HG02642 (cell line): ENCODE results near the gene APC2.
"Not testable (repeated sequence)": the region's sequence is repeated elsewhere in the genome, so short reads cannot be mapped to it uniquely, and the experiment has no call there.

Experiments
- ATAC-seq: cut with Tn5 transposase; IDR thresholded peaks from one replicate; pipeline ENCODE4 v1.9.1; 2021; ENCODE audit warnings: mild to moderate bottlenecking; ENCODE audit not compliant: unreplicated experiment, poor library complexity

The APC2 gene

GRCh38 chr19:1473085-1473851, 23.3 kb downstream of the APC2 start:
- ATAC-seq, result no peak

- no peak for ATAC-seq
Measured at GRCh38 chr19:1474011-1474764, 24.3 kb downstream of the APC2 start.

GRCh38 chr19:1474765-1475351, 24.9 kb downstream of the APC2 start:
- no peak for ATAC-seq

GRCh38 chr19:1475751-1476437, 26.0 kb downstream of the APC2 start:
- no peak for ATAC-seq

GRCh38 chr19:1477056-1477455, 27.1 kb downstream of the APC2 start:
- ATAC-seq, result not testable (repeated sequence)

GRCh38 chr19:1478934-1479707, 29.2 kb downstream of the APC2 start, which contains the start of gene C19orf25:
Gene C19orf25 (minus strand): TSS chr19:1479215. CDS start chr19:1478903, 312 bp downstream.
- ATAC-seq, result peak; percentile 84

- ATAC-seq, result no peak
Measured at GRCh38 chr19:1481224-1481892, 31.4 kb downstream of the APC2 start.

GRCh38 chr19:1481893-1482360, 32.0 kb downstream of the APC2 start:
- ATAC-seq, result no peak

GRCh38 chr19:1482361-1483130, 32.6 kb downstream of the APC2 start:
- no peak for ATAC-seq

- no peak for ATAC-seq
Measured at GRCh38 chr19:1483131-1483978, 33.4 kb downstream of the APC2 start.

- ATAC-seq, result no peak
Measured at GRCh38 chr19:1483979-1484428, 34.1 kb downstream of the APC2 start.

- ATAC-seq, result no peak
Measured at GRCh38 chr19:1486720-1487575, 37.0 kb downstream of the APC2 start.

GRCh38 chr19:1487576-1488281, 37.8 kb downstream of the APC2 start:
- no peak for ATAC-seq

GRCh38 chr19:1488282-1488601, 38.3 kb downstream of the APC2 start:
- no peak for ATAC-seq

GRCh38 chr19:1489463-1490310, 39.8 kb downstream of the APC2 start:
- no peak for ATAC-seq
